RPMI7951 (cell line): ENCODE data around the gene TNMD. TPM values are rescaled to one million over a fixed set of nuclear protein-coding genes. Genes with fewer than 3 reads are reported as not detected.
"Not testable (repeated sequence)": the region's sequence is repeated elsewhere in the genome, so short reads cannot be mapped to it uniquely, and the experiment has no call there.

Experiments used
- DNase-seq: peaks from one replicate; pipeline ENCODE4 v3.0.0-alpha.2; 2012; ENCODE audit warnings: low read depth
- total RNA-seq: library from RNA; depleted of rRNA; stranded (reverse); fragments of >200 nt; shearing (Covaris generic); gene quantifications from 2 replicates; pipeline ENCODE4 v1.2.3, GENCODE V29; 2014; rRNA removed

TNMD gene
- not detected in 2 replicates for total RNA-seq

DNA sequence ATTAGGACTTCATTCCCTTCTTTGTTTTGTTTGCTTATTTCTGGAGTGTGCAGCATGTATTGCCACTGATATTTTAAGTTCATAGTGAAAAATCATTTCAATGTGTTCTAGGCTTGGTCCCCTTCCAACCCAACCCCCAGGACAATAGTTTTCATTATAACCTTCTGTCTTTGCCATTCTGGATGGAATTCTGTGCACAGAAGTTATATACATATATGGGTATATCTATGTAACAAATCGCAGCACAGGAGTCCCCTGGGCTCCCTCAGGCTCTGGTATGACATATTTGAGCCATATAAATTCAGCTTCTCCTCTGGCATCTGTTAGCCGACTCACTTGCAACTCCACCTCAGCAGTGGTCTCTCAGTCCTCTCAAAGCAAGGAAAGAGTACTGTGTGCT, at the start of gene TNMD:
Gene TNMD, plus strand, starts transcription at position 326 of the 400 bp plus-strand sequence. CDS start 83 bp downstream, outside the sequence.
- DNase-seq: no peak

- not testable (repeated sequence) for DNase-seq
Observed at GRCh38 chrX:100565534-100565933, 19.2 kb upstream of the TNMD start.

- DNase-seq: no peak
Observed at GRCh38 chrX:100586747-100587146, 2.0 kb downstream of the TNMD start.

- no peak for DNase-seq
Observed at GRCh38 chrX:100587861-100588260, 3.1 kb downstream of the TNMD start.

- DNase-seq: no peak
Observed at GRCh38 chrX:100591256-100592051, 6.7 kb downstream of the TNMD start.

- no peak for DNase-seq
Observed at GRCh38 chrX:100593126-100593525, 8.4 kb downstream of the TNMD start.

- no peak for DNase-seq
Observed at GRCh38 chrX:100593581-100593980, 8.8 kb downstream of the TNMD start.

- DNase-seq: no peak
Observed at GRCh38 chrX:100596601-100597000, 11.9 kb downstream of the TNMD start.

- no peak for DNase-seq
Observed at GRCh38 chrX:100599456-100599855, 14.7 kb downstream of the TNMD start.

DNA sequence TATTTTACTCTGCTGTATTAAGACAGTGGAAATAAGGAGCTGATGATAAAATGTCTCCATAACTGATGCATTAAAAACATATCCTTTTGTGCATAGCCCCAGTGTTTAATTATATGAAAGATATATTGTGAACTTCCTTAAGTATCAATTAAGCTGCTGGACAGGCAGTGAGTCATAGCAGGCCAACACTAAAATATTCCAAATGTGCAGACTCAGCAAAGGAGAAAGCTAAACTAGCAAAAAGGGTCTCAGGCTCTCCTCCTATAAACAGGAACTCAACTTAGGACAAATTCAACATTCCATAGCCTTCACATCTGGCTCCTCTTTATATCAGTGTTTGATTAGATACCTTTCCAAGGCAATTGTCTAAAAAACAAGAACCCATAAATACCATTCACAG, 15.6 kb downstream of the TNMD start:
- DNase-seq: no peak

DNA sequence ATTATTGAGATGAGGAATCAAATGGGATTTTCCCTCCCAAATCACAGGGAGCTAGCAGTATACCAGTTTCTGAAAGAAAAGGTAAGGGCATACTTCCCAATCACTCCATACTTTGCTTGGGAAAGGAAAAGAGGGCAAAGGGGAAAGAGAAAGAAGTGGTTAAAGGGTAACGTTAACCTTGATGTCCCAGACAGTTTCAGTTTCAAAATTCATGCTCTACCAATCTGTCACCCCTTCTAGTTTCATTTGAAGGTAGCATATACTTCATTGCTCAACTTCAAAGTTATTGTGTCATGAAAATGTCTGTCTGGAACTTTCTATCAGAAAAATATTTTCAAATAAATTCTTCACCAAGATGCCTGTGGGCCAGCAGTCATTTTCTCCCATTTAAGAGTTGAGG, 16.0 kb downstream of the TNMD start:
- DNase-seq: no peak

GRCh38 chrX:100606753-100607152, 22.0 kb downstream of the TNMD start:
- no peak for DNase-seq

DNA sequence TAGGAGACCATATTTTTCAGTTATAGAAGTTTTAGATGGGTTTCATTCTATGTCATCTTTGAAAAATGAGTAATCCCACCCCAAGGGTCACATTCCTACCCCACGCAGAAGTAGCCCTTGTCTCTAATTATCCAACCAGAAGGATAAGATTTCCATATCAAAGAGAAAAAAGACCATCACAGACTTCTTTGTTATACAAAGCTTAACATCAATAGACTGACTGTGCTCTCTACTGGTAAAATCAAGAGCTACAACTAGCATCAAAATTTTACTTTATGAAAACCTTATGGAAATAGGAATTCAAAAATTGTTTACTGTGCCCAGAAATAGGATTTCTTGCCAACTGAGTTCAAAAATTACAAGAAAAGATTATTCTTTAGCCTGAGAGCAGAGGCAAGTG, 24.9 kb downstream of the TNMD start:
- no peak for DNase-seq

DNA sequence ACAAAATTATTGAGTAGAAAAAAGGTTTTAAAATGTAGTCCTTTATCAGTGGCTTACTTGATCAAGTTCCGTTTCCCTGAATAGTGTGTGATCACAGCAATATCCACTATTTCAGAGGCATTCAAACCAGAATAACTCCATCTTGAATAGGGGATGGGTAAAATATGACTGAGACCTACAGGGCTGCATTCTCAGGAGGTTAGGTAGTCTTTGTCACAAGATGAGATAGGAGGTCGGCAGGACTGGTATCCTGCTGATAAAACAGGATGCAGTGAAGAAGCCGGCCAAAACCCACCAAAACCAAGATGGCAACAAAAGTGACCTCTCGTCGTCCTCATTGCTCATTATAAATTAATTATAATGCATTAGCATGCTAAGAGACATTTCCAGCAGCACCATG, 27.2 kb downstream of the TNMD start:
- no peak for DNase-seq

DNA sequence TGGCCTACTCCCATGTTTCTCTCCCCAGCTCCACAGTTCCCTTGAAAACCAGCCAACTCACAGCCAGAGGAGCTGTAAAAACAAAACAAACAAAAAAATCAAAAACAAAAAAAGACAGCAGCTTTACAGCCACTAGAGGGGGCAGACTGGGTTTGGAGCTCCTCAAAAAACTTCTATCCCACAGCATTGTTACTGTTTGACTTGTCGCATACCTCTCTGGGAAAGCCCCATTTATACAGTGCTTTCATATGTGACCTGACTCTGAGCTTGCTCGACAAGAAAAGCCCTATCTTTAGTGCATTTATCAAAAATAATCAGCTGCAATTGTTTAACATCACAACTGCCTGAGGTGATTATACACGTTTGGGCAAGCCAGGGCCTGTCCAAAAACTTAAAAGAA, 30.3 kb downstream of the TNMD start:
- peak; percentile 46 for DNase-seq

- no peak for DNase-seq
Observed at GRCh38 chrX:100623001-100623400, 38.3 kb downstream of the TNMD start.

DNA sequence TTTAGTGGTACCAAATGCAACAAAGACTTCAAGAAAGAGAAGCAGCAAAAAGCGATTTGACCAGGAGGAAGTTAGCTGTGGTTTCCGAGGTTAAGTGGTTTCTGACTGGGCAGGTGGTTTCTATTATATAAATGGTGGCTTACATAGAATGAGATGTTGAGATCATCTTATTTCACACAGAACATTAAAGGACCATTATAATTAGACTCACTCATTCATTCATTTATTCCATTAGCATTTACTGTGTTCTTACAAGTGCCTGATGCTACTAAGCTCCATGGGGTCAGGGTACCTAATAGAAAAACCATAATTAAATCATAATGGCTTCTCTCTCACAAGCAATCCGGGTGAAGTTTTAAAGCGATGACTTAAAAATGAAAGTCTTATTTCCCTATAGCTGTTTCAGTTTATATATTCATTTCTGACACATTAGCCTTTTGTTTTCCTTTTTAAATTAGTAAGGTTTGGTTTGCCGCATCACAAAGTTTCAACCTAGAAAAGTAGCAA, 41.3 kb downstream of the TNMD start:
- peak; percentile 21 for DNase-seq

GRCh38 chrX:100635040-100635439, 50.3 kb downstream of the TNMD start:
- no peak for DNase-seq

- DNase-seq: no peak
Observed at GRCh38 chrX:100635989-100636320, 51.2 kb downstream of the TNMD start.

DNA sequence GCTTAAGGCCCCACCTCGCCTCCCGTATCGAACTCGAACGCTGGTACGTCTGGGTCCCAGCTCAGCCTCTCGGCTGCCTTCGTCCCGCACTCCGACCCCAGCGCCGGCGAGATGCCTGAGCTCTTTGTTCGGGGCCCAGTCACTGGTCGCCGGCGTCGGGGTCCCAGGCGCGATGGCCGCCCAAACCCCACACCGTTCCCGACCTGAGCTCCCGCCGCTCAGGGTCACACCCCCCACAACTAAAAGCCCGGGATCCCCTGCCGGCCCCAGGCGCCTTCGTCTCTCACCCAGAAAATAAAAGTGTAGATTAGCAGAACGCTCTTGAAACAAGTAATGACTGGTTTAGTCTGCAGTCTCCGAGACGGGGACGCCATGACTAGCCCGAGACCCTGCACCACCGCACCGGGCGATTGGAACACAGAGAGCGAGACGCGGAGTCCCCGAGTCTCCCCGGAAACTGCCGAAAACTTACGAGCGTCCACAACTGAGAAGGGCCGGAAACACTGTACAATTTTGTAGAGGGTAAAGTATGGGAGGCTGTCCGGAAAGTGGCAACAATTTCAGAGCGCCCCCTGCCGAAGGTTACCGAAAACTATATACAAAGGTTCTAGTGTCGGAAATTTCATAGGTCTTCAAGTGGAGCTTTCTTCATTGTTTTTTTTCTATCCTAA, 51.7 kb downstream of the TNMD start, which contains the start of gene TSPAN6:
Gene TSPAN6, minus strand, starts transcription at position 486 of the 671 bp plus-strand sequence. Its CDS starts 112 bp downstream, at position 374.
- peak; percentile 79 for DNase-seq

DNA sequence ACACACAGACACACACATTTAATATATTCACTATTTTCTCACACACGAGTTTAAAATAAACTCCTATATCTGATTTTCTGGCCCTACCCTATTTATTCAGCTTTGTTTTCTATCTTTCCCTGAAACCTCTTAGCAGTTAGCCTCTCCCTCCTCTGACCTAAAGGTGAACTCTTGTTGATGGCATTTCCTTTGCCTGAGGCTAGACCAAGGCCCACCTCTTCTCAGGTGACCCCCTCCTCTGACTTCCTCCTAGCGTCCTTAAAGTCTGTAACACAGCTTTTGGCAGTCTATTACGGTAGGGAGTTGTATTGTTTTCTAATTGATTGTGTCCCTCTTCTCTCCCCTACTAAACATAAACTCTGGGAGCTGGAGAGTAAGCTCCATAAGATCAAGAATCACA, 57.6 kb downstream of the TNMD start:
- no peak for DNase-seq

- DNase-seq: no peak
Observed at GRCh38 chrX:100643212-100643611, 58.5 kb downstream of the TNMD start.
